BLaER1 treated with 17β-estradiol and CSF1 and Interleukin-3, amounts not matched to agents 10 nM and 100 nM (cell line): ENCODE data around the gene CHTF18.
"Not testable (repeated sequence)": the region's sequence is repeated elsewhere in the genome, so short reads cannot be mapped to it uniquely, and the experiment has no call there.

ENCODE experiments used
- H3K27ac ChIP-seq, 11 experiments: shearing (Covaris generic); formaldehyde crosslinking; 2 replicates each; pipeline ENCODE4 v1.8.1; 2022
- H3K27me3 ChIP-seq, 11 experiments: shearing (Covaris generic); formaldehyde crosslinking; 2 replicates each; pipeline ENCODE4 v1.8.1; 2022
- H3K36me3 ChIP-seq, 11 experiments: shearing (Covaris generic); formaldehyde crosslinking; 2 replicates each; pipeline ENCODE4 v1.8.1; 2022
- H3K4me1 ChIP-seq, 10 experiments: shearing (Covaris generic); formaldehyde crosslinking; 2 replicates each; pipeline ENCODE4 v1.8.1; 2022
- H3K4me2 ChIP-seq, 11 experiments: shearing (Covaris generic); formaldehyde crosslinking; 2 replicates each; pipeline ENCODE4 v1.8.1; 2022
- H3K4me3 ChIP-seq, 10 experiments: shearing (Covaris generic); formaldehyde crosslinking; 2 replicates each; pipeline ENCODE4 v1.8.1; 2022
- H3K9ac ChIP-seq, 11 experiments: shearing (Covaris generic); formaldehyde crosslinking; 2 replicates each; pipeline ENCODE4 v1.8.1; 2022
- H3K9me3 ChIP-seq, 11 experiments: shearing (Covaris generic); formaldehyde crosslinking; replicated peaks in 1 of 11; 2 replicates each; pipeline ENCODE4 v1.8.1; 2022
- H4K20me1 ChIP-seq, 11 experiments: shearing (Covaris generic); formaldehyde crosslinking; 2 replicates each; pipeline ENCODE4 v1.8.1; 2022
- Cebpa-rat ChIP-seq, 11 experiments: shearing (Covaris generic); IDR thresholded peaks; 2 replicates each; pipeline ENCODE4 v1.8.1; 2022

The CHTF18 gene

GRCh38 chr16:788399-789126 lies at the start of gene CHTF18:
CHTF18 (plus strand) TSS chr16:788620; CDS start chr16:788685, 65 bp downstream.
- H3K4me1 ChIP-seq, result peaks cover 31 to 54% (median 45%) of the 10 kb centered on the region in 10 experiments
- peaks cover 10 to 73% (median 59%) of the 10 kb centered on the region in 11 experiments; a peak in 21 of 22 replicates for H3K36me3 ChIP-seq
- H3K27me3 ChIP-seq, result no peaks in the 10 kb centered on the region
- peak within 1 kb of the TSS; percentile 72 to 86 (median 80) for H3K27ac ChIP-seq
- H3K9ac ChIP-seq, result peak within 1 kb of the TSS; percentile 88 to 97 (median 92)
- no peaks in the 10 kb centered on the region for H3K9me3 ChIP-seq
- peaks cover 6 to 94% (median 67%) of the 10 kb centered on the region in 11 experiments; a peak in 21 of 22 replicates for H4K20me1 ChIP-seq
- H3K4me2 ChIP-seq, result peak within 1 kb of the TSS; percentile 92 to 100 (median 99)
- no peak for TF ChIP-seq Cebpa-rat (IDR thresholded peaks at IDR 0.05)
- peak within 1 kb of the TSS; percentile 87 to 100 (median 97) for H3K4me3 ChIP-seq

- no peaks in the 10 kb centered on the region for H3K9me3 ChIP-seq
- peak overlapping the region; percentile 71 to 98 (median 91) for H3K4me3 ChIP-seq
- no peak for TF ChIP-seq Cebpa-rat (IDR thresholded peaks at IDR 0.05)
- H3K4me2 ChIP-seq, result peak overlapping the region; percentile 86 to 100 (median 99)
- peaks cover 2 to 22% (median 9%) of the 10 kb centered on the region in 11 experiments; a peak in 15 of 22 replicates for H4K20me1 ChIP-seq
- peaks cover 12 to 32% (median 24%) of the 10 kb centered on the region in 11 experiments for H3K36me3 ChIP-seq
- no peaks in the 10 kb centered on the region for H3K27me3 ChIP-seq
- H3K4me1 ChIP-seq, result peaks cover 37 to 67% (median 63%) of the 10 kb centered on the region in 10 experiments
- peak overlapping the region; percentile 81 to 92 (median 87) for H3K9ac ChIP-seq
- peak overlapping the region; percentile 40 to 84 (median 74) for H3K27ac ChIP-seq
Measured at GRCh38 chr16:739560-740458, 48.6 kb upstream of the CHTF18 start.

- no peaks in the 10 kb centered on the region for H3K27me3 ChIP-seq
- H4K20me1 ChIP-seq, result peaks cover 0 to 16% (median 4%) of the 10 kb centered on the region in 11 experiments; a peak in 9 of 22 replicates
- H3K4me1 ChIP-seq, result peaks cover 37 to 61% (median 57%) of the 10 kb centered on the region in 10 experiments
- peaks cover 6 to 26% (median 19%) of the 10 kb centered on the region in 11 experiments; a peak in 19 of 22 replicates for H3K36me3 ChIP-seq
- H3K27ac ChIP-seq, result peak overlapping the region; percentile 40 to 84 (median 74)
- peak overlapping the region; percentile 81 to 92 (median 87) for H3K9ac ChIP-seq
- H3K4me2 ChIP-seq, result peak overlapping the region; percentile 86 to 100 (median 99)
- peak overlapping the region; percentile 71 to 98 (median 91) for H3K4me3 ChIP-seq
- H3K9me3 ChIP-seq, result no peaks in the 10 kb centered on the region
- TF ChIP-seq Cebpa-rat (IDR thresholded peaks at IDR 0.05), result no peak
Measured at GRCh38 chr16:740459-740763, 48.0 kb upstream of the CHTF18 start.

GRCh38 chr16:740764-741505 lies 47.5 kb upstream of the CHTF18 start, which contains the start of gene CIAO3:
CIAO3 (minus strand) TSS chr16:740997; CDS start chr16:740985, 12 bp downstream.
- Histone ChIP-seq H3K4me1 (peaks cover 37 to 60% (median 52%) of the 10 kb centered on the region in 10 experiments), H3K27ac (peak within 1 kb of the TSS; percentile 40 to 84 (median 74)), H3K9ac (peak within 1 kb of the TSS; percentile 81 to 92 (median 87)), H3K4me3 (peak within 1 kb of the TSS; percentile 71 to 98 (median 91)), H3K36me3 (peaks cover under 1 to 21% (median 13%) of the 10 kb centered on the region in 11 experiments; a peak in 17 of 22 replicates), H3K9me3 (no peaks in the 10 kb centered on the region), H4K20me1 (peaks cover 0 to 11% (median 0%) of the 10 kb centered on the region in 11 experiments; a peak in 2 of 22 replicates), H3K27me3 (no peaks in the 10 kb centered on the region), H3K4me2 (peak within 1 kb of the TSS; percentile 87 to 100 (median 99))
- no peak for TF ChIP-seq Cebpa-rat (IDR thresholded peaks at IDR 0.05)

- TF ChIP-seq Cebpa-rat (IDR thresholded peaks at IDR 0.05), result no peak
- Histone ChIP-seq H3K9ac (no peak overlapping the region), H3K4me1 (peaks cover 28 to 48% (median 40%) of the 10 kb centered on the region in 10 experiments), H3K4me3 (no peak overlapping the region), H3K36me3 (peaks cover 0 to 9% (median 2%) of the 10 kb centered on the region in 11 experiments; a peak in 13 of 22 replicates), H3K4me2 (peak overlapping the region in 4 of 11 experiments; percentile 11 to 40 (median 18); a peak in 5 of 22 replicates), H3K9me3 (no peaks in the 10 kb centered on the region), H3K27ac (no peak overlapping the region), H3K27me3 (no peaks in the 10 kb centered on the region), H4K20me1 (peaks cover 0 to 6% (median 0%) of the 10 kb centered on the region in 11 experiments; a peak in 2 of 22 replicates)
Measured at GRCh38 chr16:741986-742629, 46.3 kb upstream of the CHTF18 start.

- H3K9me3 ChIP-seq, H3K27me3 ChIP-seq, H4K20me1 ChIP-seq, H3K27ac ChIP-seq, H3K4me2 ChIP-seq, H3K4me3 ChIP-seq, H3K36me3 ChIP-seq, H3K9ac ChIP-seq: not testable (repeated sequence)
- peaks cover 20 to 40% (median 32%) of the 10 kb centered on the region in 10 experiments for H3K4me1 ChIP-seq
Measured at GRCh38 chr16:742894-743293, 45.5 kb upstream of the CHTF18 start.

GRCh38 chr16:743794-744500 lies 44.5 kb upstream of the CHTF18 start:
- Histone ChIP-seq H3K9me3 (no peaks in the 10 kb centered on the region), H3K4me1 (peaks cover 12 to 30% (median 22%) of the 10 kb centered on the region in 10 experiments), H3K27me3 (no peaks in the 10 kb centered on the region), H3K4me2 (no peak overlapping the region), H3K27ac (no peak overlapping the region), H3K9ac (no peak overlapping the region), H3K4me3 (no peak overlapping the region), H4K20me1 (peaks cover 0 to 6% (median 0%) of the 10 kb centered on the region in 11 experiments; a peak in 2 of 22 replicates), H3K36me3 (0 out of 22 replicates have a peak, but pooled peaks cover 0 to 5% (median 0%) of the 10 kb centered on the region in 11 experiments)
- TF ChIP-seq Cebpa-rat (IDR thresholded peaks at IDR 0.05), result no peak
